NCI-H187 (cell line): ENCODE measurements around the gene SLC9A9.

Source experiments
- DNase-seq, 2 experiments: peaks; one replicate each; lab custom pipeline; 2025; lab: John Stamatoyannopoulos, UW

SLC9A9 gene

GRCh38 chr3:143648218-143648617 is 200.1 kb downstream of the SLC9A9 start:
- DNase-seq, result no peak

DNA sequence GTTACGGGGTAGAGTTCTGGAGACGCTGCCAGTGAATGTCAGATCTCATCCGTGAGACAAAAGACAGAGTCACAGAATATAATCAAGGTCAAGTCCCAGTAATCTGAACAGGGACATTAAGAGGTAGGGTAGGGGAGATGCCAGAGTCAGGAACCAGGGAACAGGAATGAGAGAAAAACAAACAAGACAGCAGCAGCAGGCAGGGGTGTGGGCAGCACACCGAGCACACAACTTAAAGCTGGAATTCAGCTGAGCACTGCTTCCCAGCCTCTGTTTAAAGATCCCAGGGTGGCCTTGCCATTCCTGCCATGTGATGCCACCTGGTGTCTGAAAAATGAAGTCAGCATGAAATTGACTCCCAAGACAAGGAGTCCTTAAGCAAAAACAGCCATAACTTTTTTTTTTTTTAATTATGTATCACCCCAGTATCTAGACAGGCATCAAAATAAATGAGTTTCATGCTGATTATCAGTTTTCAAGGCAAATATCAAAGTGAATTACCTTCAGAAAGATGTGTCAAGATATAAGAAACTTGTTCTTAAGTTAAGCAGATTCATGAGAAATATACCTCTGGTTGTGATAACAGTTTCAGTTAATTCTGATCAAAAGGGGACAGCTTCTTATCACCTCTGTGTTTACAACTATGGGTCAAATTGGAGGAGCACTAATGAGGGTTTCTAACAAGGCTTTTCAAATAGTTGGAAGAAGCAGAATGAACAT is 203.7 kb downstream of the SLC9A9 start:
- peak; percentile 5 to 16 for DNase-seq

- no peak for DNase-seq
These were observed 204.4 kb downstream of the SLC9A9 start for GRCh38 chr3:143643905-143644304.

- DNase-seq, result no peak
These were observed 207.5 kb downstream of the SLC9A9 start for GRCh38 chr3:143640774-143641173.

DNA sequence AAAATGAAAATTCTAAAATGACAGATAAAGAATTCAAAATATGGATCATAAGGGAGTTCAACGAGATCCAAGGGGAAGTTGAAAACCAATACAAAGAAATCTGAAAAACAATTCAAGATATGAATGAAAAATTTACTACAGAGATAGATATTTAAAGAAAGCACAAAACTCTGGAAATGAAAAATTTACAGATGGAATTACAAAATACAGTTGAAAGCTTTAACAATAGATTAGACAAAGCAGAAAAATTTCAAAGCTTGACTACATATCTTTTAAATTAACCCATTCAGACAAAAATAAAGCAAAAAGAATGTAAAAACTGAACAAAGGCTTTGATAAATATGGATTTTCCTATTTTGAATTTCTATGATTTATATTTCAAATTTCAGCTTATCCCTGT is 211.1 kb downstream of the SLC9A9 start:
- DNase-seq, result no peak

DNA sequence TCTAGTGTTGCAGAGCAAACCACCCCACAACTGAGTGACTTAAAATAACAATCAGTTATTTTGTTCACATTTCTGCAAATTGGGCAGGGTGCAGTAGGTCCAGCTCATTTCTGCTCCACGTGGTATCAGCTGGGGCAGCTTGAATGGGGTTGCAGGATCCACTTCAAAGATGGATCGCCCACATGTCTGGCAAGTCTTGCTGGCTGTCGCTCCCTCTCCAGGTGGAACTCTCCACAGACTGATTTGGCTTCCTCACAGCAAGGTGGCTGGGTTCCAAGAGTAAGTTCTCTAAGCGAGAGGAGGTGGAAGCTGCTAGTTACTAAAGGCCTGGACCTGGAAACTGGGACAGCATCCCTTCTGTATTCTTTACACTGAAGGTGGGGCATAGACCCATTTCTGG is 213.3 kb downstream of the SLC9A9 start:
- DNase-seq, result no peak

GRCh38 chr3:143634427-143634826 is 213.8 kb downstream of the SLC9A9 start:
- no peak for DNase-seq

DNA sequence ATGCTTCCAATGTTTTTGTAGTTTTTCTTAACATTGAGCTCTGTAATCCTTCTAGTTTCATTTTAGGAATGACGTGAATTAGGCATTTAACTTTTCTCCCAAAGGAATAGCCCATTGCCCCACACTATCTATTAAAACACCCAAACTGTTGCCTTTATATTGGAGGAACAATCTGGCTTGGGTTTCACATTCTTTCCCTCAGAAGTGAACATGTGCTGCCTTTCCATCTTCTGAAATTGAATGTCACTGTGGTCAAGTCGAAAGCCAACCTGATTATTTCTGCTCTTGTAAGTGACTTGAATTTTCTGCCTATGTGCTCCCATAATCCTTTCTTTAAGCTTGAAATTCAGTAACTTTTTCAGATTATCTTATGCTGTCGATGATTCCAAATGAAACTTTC is 214.5 kb downstream of the SLC9A9 start:
- no peak for DNase-seq

DNA sequence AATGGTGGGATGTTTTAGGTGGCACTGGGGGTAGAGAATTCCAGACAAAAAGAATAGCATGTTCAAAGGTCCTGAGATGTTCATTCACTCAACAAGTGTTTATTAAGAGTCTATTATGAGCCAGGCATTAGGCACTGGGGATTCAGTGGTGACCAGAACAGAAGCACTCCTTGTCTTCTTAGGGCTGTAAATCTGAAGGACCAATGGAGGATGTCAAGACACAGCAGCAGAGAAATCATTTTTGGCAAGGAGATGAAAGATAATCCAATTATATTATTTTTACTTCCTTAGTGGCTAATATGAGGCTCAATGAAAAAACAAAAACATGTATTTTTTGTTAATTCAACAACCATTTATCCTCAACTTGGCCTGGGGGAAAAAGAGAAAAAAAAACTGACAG is 218.5 kb downstream of the SLC9A9 start:
- no peak for DNase-seq

DNA sequence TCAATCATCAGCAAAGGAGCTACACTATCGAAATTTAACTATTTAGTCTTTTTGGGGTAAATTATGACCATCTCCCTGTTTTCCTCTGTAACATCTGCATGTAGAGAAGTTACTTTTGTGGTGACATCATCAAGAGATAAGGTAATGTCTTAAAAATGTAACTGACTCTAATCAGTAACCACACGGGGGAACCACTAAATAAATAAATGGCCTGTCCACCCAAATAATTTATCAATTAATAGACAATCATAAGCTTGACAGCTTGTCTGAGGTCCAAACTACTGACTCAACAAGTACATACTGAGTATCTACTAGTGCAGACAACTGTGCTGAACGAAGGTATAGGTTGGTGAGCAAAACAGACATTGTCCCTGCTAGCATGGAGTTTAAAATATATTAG is 219.3 kb downstream of the SLC9A9 start:
- no peak for DNase-seq

DNA sequence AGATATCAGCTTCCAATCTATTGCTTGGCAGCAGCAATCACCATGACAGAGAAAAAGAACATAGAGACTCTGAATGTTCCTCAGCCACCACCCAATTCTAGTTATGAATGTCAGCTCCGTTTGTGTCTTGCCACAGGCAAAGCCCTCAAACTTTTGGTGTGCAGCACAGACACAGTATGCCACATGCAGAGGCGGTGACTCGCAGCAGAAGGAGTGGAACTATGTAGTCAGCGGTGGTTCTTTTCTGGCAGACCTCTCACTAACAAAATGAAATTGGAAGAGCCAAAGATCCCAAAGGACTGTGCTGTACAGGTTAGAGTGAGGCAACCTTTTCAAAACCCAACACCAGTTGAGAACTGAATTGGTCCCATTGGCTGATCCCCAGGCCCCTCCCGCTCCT is 220.9 kb downstream of the SLC9A9 start:
- no peak for DNase-seq

DNA sequence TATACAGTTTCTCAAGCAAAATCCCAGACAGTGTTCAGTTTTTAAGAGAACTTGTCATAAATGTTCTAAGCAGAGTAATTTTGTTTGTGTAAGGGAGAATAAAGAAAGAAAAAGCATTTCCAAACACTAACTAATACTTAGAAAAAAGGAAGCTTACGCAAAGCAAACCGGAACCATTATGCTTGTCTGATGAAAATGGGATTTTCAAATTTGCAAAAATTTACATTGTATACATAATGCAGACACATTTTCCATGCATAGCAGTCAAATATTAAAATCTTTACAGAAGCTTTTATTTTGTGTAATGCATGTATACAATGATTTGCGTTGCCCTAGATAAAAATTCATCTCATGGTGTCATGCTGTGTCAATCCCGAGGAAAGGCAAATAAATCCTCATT is 229.0 kb downstream of the SLC9A9 start:
- no peak for DNase-seq

DNA sequence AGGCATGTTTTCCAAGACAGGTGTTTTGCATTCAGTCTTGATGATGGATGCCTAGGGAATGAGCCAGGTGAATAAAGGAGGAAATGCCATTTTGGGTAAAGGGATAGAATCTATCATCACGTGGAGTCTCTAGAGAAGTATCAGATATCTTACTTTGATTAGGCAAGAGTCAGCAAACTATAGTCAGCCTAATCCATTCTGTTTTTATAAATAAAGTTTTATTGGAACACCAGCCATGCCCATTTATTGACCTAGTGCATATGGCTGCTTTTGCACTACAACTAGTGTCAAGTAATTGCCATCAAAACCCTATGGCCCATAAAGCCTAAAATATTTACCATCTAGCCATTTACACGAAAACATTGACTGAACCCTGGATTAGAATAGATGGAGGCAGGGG is 231.2 kb downstream of the SLC9A9 start:
- no peak for DNase-seq

- DNase-seq, result no peak
These were observed 235.0 kb downstream of the SLC9A9 start for GRCh38 chr3:143613226-143613625.

- DNase-seq, result no peak
These were observed 235.7 kb downstream of the SLC9A9 start for GRCh38 chr3:143612541-143612940.

DNA sequence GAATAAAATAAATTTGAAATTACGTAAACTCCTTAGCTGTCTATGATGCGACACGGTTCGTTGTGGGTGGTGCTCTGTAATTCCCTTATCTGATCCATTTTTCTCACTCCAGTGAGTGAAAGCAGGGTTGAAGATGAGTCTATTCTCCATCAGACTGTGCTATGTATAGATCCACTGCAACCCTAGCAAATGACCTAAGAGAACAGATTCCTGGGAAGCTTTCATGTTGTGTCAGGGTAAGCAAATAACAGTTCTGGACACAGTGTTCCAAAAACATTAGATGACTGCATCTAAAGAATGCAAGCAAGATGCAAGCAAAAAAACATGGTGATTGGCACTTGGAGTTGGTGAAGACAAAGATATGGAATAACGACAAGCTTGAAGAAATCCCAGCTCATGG is 239.3 kb downstream of the SLC9A9 start:
- no peak for DNase-seq

DNA sequence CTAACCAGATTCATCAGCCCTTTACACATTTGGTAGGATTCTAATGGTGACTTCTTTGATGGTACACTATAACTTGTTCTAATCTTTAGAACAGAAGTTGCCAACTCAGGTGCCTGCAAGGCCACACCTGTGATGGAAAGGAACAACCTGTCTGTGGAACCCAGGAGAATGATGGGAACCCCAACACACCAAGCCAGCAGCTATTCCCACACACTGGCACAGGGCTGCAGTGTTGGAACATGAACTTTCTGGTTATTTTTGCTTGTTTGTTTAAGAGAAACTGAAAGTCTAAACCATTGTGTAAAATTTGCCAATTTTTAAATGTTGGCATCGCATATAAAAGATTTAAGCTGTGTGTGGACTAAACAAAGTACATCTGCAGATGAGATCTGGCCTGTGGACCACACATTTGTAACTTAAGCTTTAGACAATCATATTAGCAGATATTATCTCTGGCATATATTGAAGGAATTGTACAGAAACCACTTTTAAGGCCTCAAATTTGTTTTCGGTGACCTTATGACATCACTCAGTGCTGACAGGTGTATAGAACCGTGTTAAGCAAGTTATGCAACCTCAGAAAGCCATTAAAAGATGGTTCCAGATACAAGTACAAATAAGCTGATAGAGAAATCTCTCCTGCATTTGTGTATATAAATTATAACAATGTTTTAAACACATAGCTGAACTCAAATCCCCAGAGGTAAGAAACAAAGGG is 242.9 kb downstream of the SLC9A9 start:
- DNase-seq, result no peak

GRCh38 chr3:143604402-143605185 is 243.7 kb downstream of the SLC9A9 start:
- no peak for DNase-seq

DNA sequence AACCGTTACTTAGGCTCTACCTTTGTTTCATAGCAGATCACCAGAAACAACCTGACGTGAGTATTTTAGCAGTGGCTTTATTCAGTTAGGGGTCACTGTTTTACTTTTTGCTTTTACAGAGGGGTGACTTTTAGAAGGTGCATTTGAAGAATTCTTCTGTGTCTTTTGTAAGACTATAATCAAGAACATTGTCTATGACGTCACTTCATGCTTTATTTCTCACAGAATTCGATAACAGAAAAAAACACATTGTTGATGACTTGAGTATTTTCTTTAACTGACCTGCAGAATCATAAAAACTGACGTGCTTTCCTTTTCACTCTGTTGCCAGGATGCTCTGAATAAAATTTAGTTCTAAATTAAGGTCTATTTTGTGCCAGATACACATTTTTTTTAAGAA is 244.5 kb downstream of the SLC9A9 start:
- no peak for DNase-seq

GRCh38 chr3:143601723-143602484 is 246.4 kb downstream of the SLC9A9 start:
- no peak for DNase-seq

DNA sequence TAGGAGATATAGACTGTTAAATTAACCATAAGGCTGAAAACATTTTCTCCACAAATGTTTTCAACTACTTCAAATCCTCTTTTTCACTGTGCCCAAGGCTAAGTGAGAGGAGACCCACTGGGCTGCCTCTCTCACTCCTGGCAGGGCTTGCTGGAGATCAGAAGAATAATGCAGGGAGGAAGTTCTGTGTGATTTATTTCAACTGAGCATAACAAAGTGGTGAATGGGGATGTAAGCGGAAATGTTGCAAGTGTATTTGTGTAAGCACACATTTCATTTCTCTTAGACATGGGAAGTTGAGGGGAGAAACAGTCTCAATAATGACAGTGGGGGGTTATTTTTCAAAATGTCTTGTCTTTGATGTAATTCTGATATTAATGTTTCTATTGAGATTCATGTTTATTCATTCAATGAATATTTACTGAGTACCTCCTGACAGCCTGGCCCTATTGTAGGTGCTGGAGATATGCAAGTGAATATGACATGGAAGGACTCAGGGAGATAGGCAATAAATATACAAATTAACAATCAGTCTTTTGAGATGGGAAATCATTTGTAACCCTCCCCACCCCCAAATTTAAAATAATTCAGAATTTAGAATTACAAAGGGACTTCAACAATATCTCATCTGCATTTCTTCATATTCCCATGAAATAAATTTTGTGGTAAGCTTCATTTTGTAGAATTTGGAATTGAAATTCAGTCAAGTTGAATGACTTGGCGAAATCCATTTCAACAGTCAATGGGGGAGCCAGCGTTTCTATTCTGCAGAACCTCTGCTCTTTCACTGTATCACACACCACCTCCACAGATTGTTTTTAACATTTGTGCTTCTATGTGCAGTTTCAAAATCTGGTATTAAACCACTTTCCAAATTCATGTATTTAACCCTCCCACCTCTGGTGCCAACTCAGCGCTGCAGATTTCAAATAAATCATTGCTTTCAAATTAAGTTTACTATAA is 247.2 kb downstream of the SLC9A9 start:
- DNase-seq, result no peak
